Muscle of leg (tissue), 11 donors: ENCODE data around the gene SIRT3. TPM values are rescaled to one million over a fixed set of nuclear protein-coding genes. Genes with fewer than 3 reads are reported as not detected.
A peak's percentile ranks its signal among the peaks of the same experiment; 100 is the strongest.

Experiments
- DNase-seq: peaks from one replicate; pipeline ENCODE4 v3.0.0; 2013
- H3K27ac ChIP-seq: one replicate; pipeline ENCODE4 v1.5.1; 2013; ENCODE audit warnings: mild to moderate bottlenecking, low read length, control low read depth
- H3K27me3 ChIP-seq: one replicate; pipeline ENCODE4 v1.6.1; 2013; ENCODE audit warnings: low read length; ENCODE audit not compliant: control insufficient read depth, insufficient read depth
- H3K36me3 ChIP-seq: one replicate; pipeline ENCODE4 v1.6.1; 2013; ENCODE audit warnings: low read length; ENCODE audit not compliant: control insufficient read depth, insufficient read depth
- H3K4me1 ChIP-seq: one replicate; pipeline ENCODE4 v1.6.1; 2013; ENCODE audit warnings: low read length; ENCODE audit not compliant: control insufficient read depth, insufficient read depth
- H3K4me3 ChIP-seq: one replicate; pipeline ENCODE4 v1.5.1; 2013; ENCODE audit warnings: low read length, control low read depth
- H3K9me3 ChIP-seq: replicated peaks from 2 replicates; pipeline ENCODE4 v1.6.1; 2013; ENCODE audit warnings: low read depth, low read length; ENCODE audit not compliant: control insufficient read depth
- WGBS: methylation state at CpG from one replicate; pipeline ENCODE4 v1.1.5; 2013; ENCODE audit warnings: missing lambda C conversion rate; ENCODE audit not compliant: insufficient coverage; 5-methylcytosine and 5-hydroxymethylcytosine counted together
- polyA plus RNA-seq, 8 donors: library from polyadenylated mRNA; unstranded; fragments of 120-200 nt; gene quantifications; one replicate each; pipeline versions ENCODE4 v1.2.1 to v1.2.3, GENCODE V29; 2013; ENCODE audit warnings: inconsistent platforms in 1 of 8, low replicate concordance in 1 of 8; ENCODE audit not compliant: insufficient read length in 8 of 8, insufficient read depth in 1 of 8
- total RNA-seq: library from RNA; stranded (reverse); fragments of 120-200 nt; gene quantifications from one replicate; pipeline ENCODE4 v1.2.4, GENCODE V29; 2013

Gene SIRT3
- total and polyA plus RNA-seq, 9 donors: 13.7 to 27.1 (median 23.8) TPM

- peaks cover 50% of the 10 kb centered on the region for H3K36me3 ChIP-seq
Observed at GRCh38 chr11:217704-218103, 18.4 kb downstream of the SIRT3 start.

DNA sequence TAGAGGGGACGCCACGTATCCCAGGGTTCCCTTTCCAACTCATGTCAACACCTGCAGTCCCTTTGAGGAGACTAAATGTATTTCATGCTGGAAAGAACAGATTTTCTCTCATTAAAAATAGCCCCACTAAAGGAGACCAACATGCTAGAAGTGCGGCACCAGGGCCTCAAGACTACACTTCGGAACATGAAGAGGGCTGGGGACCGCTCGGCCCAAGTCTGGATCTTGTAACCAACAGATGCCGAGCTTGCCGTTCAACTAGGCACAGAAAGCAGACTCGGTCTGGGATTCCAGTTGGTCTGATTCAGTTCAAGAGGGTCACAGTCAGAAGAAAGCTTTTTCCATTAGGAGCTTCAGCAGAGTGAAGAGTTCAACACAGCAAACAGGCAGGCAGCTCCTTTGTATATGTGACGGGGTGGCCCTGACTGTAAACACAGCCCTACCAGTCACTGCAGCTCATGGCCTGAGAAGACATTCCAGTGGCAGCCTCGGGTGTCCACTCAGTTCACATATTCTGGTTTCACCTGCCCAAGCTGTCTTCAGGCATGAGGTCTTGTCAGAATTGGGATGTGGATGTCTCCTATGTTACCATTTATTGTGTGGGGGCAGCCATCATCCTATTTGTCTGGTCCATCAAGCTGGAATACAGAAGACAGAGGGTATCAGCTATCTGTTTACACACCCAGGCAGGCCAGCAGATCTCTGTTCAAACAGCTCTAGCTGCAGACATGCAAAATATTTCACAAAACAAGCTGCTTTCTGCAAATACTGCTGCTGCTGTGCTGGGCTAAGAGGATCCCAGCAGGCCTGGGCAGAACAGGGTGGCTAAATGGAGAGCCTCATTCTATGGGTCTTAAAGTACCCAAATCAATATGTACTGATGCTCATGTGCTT is 19.8 kb downstream of the SIRT3 start:
- no peak for DNase-seq
- Histone ChIP-seq H3K4me3 (no peak overlapping the region), H3K27ac (no peak overlapping the region), H3K4me1 (no peaks in the 10 kb centered on the region), H3K9me3 (no peaks in the 10 kb centered on the region), H3K27me3 (no peaks in the 10 kb centered on the region), H3K36me3 (peaks cover 57% of the 10 kb centered on the region)
- 86% methylated on average over 8 of the region's 11 CpGs for WGBS

More at GRCh38 chr11:217704-218103, 18.4 kb downstream of the SIRT3 start:
- no peaks in the 10 kb centered on the region for H3K27me3 ChIP-seq
- WGBS: 100% methylated on average over 2 of the region's 3 CpGs
- no peaks in the 10 kb centered on the region for H3K4me1 ChIP-seq
- H3K27ac ChIP-seq: no peak overlapping the region
- no peak overlapping the region for H3K4me3 ChIP-seq
- no peak for DNase-seq
- H3K9me3 ChIP-seq: no peaks in the 10 kb centered on the region

DNA sequence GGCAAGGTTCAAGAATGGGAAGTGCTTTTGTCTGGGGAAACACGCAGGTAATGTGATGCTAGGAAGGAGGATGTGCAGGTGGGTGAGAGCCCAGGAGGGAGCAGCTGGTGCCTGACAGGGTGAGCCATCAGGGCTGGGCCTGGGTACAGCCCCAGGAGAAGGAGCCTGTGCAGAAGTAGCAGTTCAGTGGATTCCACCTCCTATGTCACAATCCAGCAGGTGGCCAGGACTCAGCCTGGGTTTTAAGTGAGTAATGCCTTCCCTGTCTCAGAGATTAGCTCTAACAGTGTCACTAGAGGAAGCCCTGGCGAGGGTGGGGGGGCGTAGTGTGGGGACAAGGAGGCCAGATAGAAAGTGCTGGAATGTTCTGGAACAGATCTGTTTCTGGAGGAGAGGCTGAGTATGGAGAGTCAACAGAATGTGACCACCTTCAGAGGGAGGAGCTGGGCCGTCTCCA is 20.5 kb downstream of the SIRT3 start:
- Histone ChIP-seq H3K4me3 (no peak overlapping the region), H3K27me3 (no peaks in the 10 kb centered on the region), H3K9me3 (no peaks in the 10 kb centered on the region), H3K36me3 (peaks cover 64% of the 10 kb centered on the region), H3K27ac (no peak overlapping the region), H3K4me1 (peaks cover 6% of the 10 kb centered on the region)
- DNase-seq: no peak
- 74% methylated on average over 4 of the region's 4 CpGs for WGBS

DNA sequence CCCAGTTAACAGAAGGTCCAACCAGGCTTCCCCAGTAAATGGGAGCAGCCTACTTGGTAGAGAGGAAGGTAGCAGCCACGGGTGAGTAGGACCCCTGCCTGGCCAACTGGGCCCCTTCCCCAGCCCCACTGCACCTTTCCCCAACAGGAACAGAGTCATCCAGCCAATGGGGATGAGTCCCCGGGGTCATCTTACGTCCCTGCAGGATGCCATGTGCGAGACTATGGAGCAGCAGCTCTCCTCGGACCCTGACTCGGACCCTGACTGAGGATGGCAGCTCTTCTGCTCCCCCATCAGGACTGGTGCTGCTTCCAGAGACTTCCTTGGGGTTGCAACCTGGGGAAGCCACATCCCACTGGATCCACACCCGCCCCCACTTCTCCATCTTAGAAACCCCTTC is 22.1 kb downstream of the SIRT3 start:
- DNase-seq: no peak
- WGBS: 83% methylated on average over 6 of the region's 7 CpGs
- H3K36me3 ChIP-seq: peaks cover 73% of the 10 kb centered on the region
- H3K27me3 ChIP-seq: no peaks in the 10 kb centered on the region
- H3K27ac ChIP-seq: no peak overlapping the region
- H3K4me1 ChIP-seq: peaks cover 21% of the 10 kb centered on the region
- no peaks in the 10 kb centered on the region for H3K9me3 ChIP-seq
- no peak overlapping the region for H3K4me3 ChIP-seq

GRCh38 chr11:213111-213510 is 23.0 kb downstream of the SIRT3 start:
- H3K4me3 ChIP-seq: no peak overlapping the region
- peaks cover 69% of the 10 kb centered on the region for H3K36me3 ChIP-seq
- 81% methylated on average over 3 of the region's 4 CpGs for WGBS
- no peaks in the 10 kb centered on the region for H3K9me3 ChIP-seq
- peaks cover 21% of the 10 kb centered on the region for H3K4me1 ChIP-seq
- DNase-seq: no peak
- H3K27ac ChIP-seq: no peak overlapping the region
- no peaks in the 10 kb centered on the region for H3K27me3 ChIP-seq

DNA sequence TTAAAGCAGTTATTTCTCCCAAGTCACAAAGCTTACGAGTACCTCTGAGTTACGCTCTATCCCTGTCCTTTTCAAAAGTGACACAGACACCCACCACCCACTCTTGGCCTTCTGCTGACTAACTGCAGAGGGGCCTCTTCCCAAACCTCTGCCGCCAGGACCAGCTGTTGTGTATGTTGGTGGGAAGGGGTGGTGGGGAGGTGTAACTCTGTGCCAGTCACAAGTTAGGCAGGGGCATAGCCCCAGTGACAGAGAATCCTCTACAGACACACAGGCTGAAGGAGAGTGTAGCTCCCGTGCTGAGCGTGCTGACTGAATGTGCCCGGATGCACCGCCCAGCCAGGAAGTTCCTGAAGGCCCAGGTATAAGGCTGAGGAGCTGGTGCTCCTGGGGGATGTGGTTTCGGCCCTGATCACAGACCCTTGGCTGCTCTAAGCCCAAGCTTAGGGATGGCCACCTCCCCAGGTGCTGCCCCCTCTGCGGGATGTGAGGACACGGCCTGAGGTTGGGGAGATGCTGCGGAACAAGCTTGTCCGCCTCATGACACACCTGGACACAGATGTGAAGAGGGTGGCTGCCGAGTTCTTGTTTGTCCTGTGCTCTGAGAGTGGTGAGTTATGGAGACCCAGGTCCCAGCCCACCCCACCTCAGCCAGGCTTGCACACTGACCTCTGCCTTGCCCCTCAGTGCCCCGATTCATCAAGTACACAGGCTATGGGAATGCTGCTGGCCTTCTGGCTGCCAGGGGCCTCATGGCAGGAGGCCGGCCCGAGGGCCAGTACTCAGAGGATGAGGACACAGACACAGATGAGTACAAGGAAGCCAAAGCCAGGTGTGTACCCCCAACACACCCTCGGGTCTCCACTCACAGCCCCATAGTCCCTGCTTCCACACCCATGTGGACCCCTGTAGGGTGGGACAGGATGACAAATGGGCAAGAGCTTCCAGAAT is 23.7 kb downstream of the SIRT3 start:
- Histone ChIP-seq H3K9me3 (no peaks in the 10 kb centered on the region), H3K27me3 (no peaks in the 10 kb centered on the region), H3K27ac (no peak overlapping the region), H3K36me3 (peaks cover 69% of the 10 kb centered on the region), H3K4me3 (no peak overlapping the region), H3K4me1 (peaks cover 21% of the 10 kb centered on the region)
- 89% methylated on average over 4 of the region's 17 CpGs for WGBS
- DNase-seq: no peak

GRCh38 chr11:211741-212140 is 24.4 kb downstream of the SIRT3 start:
- no peak for DNase-seq
- no peaks in the 10 kb centered on the region for H3K27me3 ChIP-seq
- no peaks in the 10 kb centered on the region for H3K9me3 ChIP-seq
- H3K4me3 ChIP-seq: no peak overlapping the region
- 87% methylated on average over 4 of the region's 9 CpGs for WGBS
- H3K27ac ChIP-seq: no peak overlapping the region
- H3K4me1 ChIP-seq: peaks cover 21% of the 10 kb centered on the region
- H3K36me3 ChIP-seq: peaks cover 69% of the 10 kb centered on the region

GRCh38 chr11:211295-211694 is 24.8 kb downstream of the SIRT3 start:
- no peak for DNase-seq
- no peaks in the 10 kb centered on the region for H3K27me3 ChIP-seq
- H3K4me3 ChIP-seq: no peak overlapping the region
- no peak overlapping the region for H3K27ac ChIP-seq
- peaks cover 25% of the 10 kb centered on the region for H3K4me1 ChIP-seq
- 62% methylated on average over 3 of the region's 5 CpGs for WGBS
- H3K9me3 ChIP-seq: no peaks in the 10 kb centered on the region
- H3K36me3 ChIP-seq: peaks cover 65% of the 10 kb centered on the region

GRCh38 chr11:210803-211180 is 25.4 kb downstream of the SIRT3 start:
- Histone ChIP-seq H3K9me3 (no peaks in the 10 kb centered on the region), H3K4me1 (peaks cover 31% of the 10 kb centered on the region), H3K36me3 (peaks cover 60% of the 10 kb centered on the region), H3K27me3 (no peaks in the 10 kb centered on the region), H3K4me3 (no peak overlapping the region), H3K27ac (no peak overlapping the region)
- DNase-seq: peak; percentile 12
- WGBS: 97% methylated on average over 4 of the region's 5 CpGs
